HG03378 (cell line): ENCODE results near the gene TSSC4.

ENCODE experiments used
- ATAC-seq: cut with Tn5 transposase; IDR thresholded peaks from one replicate; pipeline ENCODE4 v1.9.1; 2021; ENCODE audit warnings: mild to moderate bottlenecking, moderate library complexity; ENCODE audit not compliant: unreplicated experiment

TSSC4 gene

DNA sequence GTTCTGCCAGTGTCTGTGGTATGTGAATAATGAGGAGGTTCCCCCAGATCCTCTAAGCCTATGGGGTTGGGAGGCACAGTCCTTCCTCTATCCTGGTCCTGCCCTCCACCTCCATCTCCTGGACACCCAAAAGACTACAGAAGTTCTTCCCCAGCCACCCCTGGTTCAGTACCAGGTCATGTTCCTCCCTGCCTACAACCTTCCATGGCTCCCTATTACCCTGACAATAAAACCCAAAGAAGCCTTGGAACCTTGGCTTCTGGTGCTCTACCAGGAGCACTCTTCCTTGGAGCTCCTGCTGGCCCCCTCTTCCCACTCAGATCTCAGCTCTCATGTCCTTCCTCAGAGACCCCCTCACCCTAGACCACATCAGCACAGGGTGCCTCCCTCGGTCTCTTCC lies 30.8 kb downstream of the TSSC4 start:
- no peak for ATAC-seq

DNA sequence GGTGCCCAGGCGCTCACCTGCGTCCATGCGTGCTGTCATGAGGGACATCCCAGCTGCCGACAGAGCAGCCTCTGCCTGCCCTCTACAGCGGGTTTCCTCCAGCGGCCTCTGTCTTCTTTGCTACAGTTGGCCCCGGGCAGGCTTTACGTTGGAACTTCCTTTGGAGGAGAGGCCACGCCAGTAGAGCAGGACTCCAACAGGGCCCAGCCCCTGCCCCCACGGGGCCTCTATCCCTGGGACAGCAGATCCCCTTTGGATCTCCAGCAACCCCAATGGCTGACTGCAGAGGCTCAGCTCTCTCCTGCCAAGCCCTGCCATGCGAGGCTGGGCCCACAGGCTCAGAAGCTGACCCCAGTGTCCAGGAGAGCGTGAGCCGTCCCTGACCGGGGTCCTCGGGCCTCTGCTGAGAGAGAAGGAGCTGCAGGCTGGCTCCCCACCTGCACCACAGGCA lies 31.6 kb downstream of the TSSC4 start:
- no peak for ATAC-seq

DNA sequence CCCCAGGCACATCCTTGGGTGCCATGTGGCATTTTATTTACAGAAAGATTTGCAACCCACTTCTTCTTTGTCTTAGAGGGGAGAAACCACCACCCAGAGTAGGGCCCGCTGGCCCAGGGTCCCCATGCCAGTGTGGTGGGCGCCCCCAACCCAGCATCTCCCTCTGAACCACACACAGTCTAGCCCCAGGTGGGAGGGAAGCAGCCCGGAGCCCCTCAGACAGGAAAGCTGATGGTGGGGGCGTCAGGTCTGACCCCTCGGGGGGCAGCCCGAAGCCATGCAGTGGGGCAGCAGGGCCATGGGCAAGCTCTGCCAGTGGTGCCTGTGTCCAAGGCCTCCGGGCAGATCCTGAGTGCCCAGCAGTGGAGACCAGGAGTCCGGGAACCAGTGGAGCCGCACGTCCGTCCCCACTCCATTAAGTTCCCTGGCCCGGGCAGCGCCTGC lies 32.1 kb downstream of the TSSC4 start:
- no peak for ATAC-seq

DNA sequence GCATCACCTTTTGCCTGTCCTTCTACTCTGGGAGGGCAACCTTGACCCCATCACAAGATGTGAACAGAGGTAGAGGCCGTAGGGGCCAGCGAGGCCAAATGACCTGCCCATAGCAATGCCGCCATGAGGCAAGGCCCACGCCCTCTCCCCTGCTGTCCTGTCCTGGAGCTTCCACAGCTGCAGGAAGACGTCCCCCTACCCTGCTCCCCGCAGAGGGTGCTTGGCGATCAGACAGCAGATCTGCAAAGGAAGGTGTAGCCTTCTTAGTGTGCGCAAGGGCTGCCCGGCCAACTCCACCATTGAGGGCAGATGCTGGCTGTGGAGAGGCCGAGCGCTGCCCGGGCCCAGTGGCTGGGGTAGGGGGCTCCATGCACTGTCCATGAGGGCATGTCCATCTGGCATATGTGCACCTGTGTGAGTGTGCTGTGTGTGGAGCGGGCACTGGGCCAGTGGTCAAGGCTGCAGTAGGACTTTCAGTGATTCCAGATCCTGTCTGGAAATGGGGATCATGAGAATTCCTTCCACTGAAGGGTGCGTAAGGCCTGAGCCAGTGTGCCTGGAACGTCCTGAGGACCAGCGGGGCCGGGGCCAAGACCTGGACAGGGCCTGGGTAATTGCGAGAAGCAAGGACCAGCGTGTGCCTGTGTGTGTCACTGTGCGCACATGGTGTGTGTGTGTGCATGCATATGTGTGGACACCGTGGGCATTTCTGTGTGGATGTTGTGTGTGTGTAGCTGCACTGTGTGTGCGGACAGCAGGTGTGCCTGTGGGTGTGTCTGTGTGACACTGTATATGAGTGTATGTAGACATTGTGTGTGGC lies 32.8 kb downstream of the TSSC4 start:
- no peak for ATAC-seq

DNA sequence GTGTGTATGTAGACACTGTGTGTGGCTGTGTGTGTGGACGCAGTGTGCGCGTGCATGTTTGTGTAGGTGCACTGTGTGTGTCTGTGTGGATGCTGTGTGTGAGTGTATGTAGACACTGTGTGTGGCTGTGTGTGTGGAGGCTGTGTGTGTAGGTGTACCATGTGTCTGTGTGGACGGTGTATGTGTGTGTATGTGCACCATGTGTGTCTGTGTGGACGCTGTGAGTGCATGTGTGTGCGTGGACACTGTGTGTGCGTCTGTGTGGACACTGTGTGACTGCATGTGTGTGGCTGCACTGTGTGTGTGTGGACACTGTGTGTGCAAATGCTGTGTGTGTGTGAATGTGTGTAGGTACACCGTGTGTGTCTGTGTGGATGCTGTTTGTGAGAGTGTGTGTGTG lies 33.5 kb downstream of the TSSC4 start:
- ATAC-seq: no peak

DNA sequence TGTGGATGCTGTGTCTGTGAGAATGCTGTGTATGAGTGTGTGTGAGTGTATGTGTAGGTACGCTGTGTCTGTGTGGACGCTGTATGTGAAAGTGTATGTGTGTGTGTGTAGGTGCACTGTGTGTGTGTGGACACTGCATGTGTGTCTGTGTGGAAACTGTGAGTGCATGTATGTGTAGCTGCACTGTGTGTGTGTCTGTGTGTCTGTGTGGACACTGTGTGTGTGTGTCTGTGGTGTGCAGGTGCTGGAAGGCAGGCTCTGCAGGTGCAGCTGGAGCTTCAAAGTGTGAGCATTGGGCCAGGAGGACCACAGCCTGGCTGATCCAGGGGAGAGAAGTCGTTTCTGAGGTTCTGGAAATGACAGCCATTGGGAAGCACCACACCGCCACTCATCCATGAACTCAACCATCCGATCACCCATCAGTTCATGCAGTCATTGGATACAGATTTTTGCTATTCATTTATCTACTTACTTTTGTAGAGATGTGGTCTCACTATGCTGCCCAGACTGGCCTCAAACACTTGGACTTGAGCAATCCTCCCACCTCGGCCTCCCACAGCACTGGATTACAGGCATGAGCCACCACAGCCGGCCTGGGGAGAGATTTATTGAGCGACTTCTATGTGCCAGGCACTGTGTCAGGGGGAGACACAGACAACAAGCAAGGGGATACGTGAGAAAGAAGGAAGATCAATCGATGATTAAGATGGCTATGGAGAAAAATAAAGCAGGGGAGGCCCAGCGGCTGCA lies 34.1 kb downstream of the TSSC4 start:
- no peak for ATAC-seq

DNA sequence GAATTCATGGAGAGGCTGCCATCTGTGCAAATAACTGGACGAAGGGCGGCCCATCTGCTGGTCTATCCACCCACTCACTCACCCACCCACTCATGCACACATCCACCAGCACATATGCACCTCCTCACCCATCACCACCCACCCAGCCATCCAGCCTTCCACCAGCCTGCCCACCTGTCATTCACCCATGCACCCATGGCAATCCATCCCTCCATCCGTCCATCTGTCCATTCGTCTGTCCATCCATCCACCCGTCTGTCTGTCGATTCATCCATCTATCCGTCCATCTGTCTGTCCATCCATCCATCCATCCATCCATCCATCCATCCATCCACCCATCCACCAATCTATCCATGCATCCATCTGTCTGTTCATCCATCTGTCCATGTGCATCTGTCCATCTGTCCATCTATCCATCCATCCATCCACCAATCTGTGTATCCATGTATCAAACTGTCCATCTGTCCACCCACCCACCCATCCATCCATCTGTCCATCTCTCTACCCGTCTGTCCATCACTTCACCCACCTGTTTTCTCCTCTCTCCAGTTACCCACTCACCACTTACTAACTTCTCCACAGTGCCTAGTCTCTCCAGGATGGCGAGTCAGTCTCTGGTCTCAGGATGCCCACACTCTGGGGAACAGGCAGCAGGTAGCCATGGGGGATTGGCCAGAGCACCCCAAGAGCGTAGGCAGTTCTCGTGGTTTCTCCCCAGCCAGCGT lies 34.9 kb downstream of the TSSC4 start:
- no peak for ATAC-seq

DNA sequence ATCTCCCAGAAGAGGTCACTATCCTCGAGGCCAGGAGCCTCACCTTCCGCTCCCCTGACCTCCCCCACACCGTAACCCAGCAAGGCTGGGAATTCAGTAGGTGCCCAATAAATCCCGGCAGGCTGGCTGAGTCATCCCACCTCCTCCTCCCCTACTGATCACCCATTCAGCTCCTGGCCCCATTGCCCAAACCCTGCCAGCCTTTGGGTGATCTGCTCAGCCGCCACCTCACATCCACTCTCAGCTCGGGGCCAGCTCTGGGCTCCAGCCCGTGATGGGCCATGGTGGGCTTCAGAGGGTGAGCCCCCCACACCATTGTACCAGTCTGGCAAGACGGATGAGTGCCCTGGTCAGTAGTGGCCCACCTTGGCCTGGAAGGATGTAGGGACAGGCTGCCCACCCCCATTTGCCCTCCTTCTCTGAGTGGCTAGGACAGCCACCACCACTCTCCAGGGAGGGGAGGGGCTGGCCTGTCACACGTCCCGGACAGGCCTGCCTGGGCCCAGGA lies 35.5 kb downstream of the TSSC4 start:
- ATAC-seq: no peak

DNA sequence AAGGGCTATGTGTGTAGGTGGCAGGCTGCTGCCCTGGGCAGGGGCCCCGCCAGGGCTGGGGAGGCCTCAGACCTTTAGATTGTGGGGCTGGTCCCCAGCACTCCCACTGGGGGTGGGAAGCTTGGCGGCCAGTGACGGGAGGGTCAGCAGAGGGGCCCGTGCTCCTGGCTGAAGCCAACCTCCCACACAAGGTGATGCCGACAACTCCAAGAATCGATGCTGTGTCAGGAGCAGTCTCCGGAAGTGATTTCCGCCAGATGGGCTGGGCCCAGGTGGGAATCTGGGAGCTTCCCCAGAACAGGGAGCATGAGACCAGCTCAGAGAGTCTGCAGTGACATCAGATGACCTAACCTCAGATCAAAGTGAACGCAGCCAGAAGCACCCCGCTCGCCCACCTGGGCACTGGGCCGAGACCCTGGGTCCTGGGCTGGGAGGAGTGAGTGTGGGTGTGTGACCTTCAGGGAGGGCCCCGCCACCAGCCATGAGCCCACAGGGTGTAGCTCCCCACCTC lies 36.0 kb downstream of the TSSC4 start:
- ATAC-seq: no peak

DNA sequence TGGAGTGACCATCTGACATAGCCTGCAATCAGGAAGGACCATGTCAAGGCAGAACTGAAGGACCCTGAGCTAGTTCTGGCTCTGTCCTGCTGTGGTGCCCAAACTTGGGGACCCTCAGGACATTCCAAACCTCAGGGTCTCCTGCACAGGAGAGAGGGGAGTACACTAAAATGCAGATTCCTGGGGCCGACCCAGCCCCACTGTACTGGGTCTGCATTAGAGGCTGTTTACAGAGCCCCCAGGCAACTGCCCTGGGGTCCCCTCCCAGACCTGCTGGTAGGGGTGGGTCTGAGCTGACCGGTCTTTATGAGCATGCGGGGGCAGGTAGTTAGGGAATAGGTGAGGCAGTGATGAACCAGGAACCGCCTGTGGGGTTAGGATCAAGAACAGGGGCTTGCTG lies 37.0 kb downstream of the TSSC4 start:
- ATAC-seq: no peak

DNA sequence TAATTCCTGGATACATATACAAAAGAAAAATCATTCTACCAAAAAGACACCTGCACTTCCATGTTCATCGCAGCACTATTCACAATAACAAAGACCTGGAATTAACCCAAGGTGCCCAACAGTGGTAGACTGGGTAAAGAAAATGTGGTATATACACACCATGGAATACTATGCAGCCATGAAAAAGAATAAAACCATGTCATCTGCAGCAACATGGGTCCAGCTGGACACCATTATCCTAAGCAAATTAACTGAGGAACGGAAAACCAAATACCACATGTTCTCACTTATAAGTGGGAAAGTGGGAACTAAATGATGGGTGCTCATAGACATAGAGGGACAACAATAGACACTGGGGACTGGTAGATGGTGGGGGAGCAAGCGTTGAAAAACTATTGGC lies 39.3 kb downstream of the TSSC4 start:
- no peak for ATAC-seq

DNA sequence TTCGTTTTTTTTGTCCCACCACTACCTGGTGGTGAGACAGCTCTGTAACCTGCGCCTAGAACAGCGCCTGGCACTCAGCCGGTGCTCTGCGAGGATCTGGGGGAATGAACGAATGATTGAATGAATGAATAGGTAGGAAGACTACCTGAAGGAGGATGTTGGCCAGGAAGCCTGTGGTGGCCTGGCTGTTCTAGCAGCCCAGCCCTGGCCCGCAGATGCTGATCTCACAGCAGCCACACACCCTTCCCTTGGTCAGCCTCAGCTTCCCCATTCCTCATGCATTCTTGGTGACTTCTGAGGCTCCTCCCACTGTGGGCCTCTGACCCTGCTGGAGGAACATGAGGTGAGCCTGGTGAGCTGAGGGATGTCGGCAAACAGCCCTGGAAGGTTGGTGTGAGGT lies 40.1 kb downstream of the TSSC4 start:
- no peak for ATAC-seq

DNA sequence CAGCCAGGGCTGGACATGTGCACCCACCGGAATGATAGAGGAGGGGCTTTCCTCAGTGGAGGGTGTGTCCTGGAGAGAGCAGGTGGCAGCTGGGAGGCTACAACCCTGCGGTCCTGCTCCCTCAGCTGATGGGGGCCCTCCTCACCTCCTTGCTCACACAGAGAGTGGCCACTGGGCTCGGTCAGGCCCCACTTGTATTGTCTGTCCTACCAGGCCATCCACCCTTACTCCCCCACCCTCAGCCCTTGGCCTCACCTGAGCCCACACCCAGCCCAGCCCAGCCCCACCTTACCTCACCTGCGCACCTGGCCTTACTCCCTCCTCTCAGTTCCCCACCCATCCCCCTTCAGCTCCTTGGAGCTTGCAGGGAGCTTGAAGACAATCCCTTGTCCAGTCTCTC lies 40.6 kb downstream of the TSSC4 start:
- ATAC-seq: no peak

DNA sequence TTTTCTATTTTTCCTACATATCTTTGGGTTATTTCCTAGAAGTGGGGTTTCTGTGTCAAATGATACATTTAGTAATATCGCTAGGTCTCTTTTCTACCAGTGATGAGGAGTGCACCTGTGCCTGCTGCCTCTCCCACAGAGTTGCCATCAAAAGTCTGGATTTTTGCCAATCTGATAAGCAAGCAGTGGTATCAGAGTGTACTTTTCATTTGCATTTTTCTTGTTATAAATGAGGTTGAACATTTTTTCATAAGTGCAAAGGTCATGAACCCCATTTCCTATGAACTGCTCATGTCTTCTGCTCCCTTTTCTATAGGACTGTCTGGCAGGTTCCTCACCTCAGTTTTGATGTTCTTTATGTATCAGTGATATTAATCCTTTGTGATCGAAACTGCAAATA lies 42.0 kb downstream of the TSSC4 start:
- no peak for ATAC-seq

DNA sequence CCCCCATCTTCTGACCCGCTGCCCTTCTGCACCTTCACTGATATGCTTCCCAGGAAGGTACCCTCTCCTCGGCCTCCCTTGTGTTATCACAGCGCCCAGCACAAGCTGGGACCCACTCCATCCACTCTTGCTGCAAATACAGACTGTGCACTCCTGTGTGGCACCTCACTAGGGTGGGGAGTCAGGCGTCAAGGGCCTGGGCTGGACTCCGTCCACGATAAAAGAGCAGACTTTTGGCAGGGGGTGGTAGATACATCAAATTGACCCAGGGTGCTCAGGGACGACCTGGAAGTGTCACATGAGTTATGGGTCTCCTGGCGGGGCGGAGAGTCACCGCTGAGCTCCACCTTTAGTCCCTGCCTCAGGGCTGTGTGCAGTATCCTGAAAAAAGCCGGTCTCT lies 42.9 kb downstream of the TSSC4 start:
- no peak for ATAC-seq

DNA sequence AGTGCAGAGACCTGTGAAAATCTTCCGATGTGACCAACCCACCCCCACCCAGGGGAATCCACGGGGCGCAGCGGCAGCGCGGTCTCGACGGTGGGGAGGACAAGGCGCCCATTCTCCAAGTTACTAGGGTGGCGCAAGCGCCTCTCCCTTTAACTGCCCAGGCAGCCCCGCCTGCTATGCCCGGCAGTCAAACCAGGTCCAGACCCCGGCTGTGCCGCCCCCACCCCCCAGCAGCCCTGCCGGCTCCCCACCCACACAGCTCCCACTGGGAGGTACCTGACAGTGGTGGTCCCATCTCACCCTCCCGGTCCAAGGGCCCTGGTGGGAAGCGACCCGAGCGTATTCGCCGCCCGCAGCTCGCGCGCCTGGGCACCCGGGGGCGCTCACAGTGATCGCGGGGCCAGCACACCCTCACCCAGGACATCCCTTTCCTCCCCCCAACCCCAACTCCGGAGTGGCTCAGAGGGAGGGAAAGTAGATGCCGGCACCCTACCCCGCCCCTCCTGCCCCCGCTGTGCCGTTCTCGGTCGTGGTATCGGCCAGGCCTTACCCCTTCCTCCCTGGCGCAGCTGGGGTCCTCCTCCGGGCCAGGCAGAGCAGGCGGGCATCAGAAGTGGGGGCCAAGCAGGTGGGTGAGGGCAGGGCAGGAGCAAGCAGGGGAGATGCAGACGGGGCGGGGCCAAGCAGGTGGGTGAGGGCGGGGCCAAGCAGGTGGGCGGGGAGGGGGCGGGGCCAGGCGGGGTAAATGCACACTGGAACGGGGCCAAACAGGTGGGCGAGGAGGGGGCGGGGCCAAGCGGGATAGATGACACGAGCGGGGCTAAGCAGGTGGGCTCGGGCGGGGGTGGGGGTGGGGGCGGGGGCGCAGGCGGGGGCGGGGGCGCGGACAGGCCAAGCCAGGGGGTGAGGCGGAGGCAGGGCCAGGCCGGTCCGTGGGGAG lies 43.6 kb downstream of the TSSC4 start, which contains the start of gene TRPM5:
Gene TRPM5, minus strand, starts transcription at position 634 of the 940 bp plus-strand sequence. CDS start 21,478 bp downstream, outside the sequence.
- no peak for ATAC-seq

DNA sequence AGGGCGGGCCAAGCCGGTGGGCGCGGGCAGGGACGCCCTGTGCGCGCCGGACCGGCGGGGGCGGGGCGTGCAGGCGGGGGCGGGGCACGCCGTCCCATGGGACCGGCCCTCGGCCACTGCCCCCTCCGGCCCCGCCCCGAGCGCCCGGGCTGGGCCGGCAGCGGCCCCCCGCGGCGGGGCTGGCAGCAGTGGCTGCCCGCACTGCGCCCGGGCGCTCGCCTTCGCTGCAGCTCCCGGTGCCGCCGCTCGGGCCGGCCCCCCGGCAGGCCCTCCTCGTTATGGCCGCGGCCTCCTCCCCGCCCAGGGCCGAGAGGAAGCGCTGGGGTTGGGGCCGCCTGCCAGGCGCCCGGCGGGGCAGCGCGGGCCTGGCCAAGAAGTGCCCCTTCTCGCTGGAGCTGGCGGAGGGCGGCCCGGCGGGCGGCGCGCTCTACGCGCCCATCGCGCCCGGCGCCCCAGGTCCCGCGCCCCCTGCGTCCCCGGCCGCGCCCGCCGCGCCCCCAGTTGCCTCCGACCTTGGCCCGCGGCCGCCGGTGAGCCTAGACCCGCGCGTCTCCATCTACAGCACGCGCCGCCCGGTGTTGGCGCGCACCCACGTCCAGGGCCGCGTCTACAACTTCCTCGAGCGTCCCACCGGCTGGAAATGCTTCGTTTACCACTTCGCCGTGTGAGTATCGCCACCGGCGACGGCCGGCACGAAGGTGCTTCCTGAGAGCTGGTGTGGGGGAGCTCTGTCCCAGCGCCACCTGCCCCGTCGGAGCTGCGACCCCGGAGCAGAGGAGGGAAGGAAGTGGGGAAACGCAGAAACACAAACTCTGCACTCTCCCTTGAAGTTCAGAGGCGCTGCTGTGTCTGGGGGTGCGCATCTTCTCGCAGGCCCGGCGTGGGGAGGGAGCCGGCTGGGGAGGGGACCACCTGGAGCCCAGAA lies 44.5 kb downstream of the TSSC4 start, which contains the start of gene KCNQ1:
Gene KCNQ1, plus strand, starts transcription at position 188 of the 925 bp plus-strand sequence. Its CDS starts 91 bp downstream, at position 279.
- no peak for ATAC-seq

DNA sequence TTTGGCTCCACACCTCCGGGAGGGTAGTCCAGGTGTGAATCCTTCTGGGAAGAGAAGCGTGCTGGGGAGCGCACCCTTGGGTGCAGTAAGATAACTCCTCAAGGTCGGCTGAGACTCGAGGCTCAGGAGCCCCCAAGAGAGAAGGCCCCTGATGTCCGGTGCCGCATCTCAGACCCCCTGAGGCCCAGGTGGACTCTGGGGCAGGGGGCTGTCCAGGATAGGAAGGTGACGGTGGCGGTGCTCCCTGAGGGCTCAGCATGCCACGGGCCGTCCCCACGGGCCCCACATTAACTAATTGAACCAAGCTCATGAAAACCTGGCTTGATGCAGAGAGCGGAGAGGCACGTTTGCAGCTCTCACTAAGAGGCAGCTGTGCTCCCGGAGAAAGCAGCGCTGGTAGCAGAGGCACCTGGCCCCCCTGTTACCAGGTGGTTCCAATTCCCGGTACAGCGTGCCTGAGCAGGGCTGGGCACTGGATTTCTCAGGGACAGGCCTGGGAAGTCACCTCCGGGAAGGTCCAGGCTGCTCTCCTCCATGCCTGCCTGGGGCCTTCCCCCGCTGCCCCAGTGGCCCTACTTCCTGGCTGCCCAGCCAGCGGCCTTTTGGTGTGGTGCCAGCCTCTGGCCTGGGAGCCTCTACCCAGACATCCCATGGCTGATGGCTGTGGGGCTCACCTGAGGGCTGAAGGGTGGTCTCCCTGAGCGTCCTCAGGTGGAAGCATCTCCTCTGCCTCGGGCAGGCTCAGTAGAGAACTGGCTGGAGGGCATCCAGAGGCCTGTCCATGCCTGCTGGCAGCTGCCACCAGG lies 45.4 kb downstream of the TSSC4 start:
- ATAC-seq: no peak
